Bronchial epithelial cell (primary cell): ENCODE measurements around the gene PRKACB. TPM values are rescaled to one million over a fixed set of nuclear protein-coding genes. Genes with fewer than 3 reads are reported as not detected.

Experiments used
- DNase-seq: peaks from one replicate; pipeline ENCODE4 v3.0.0-alpha.2; 2010; ENCODE audit warnings: low read depth
- FAIRE-seq: peaks from 2 replicates; lab custom pipeline; 2011; peaks lifted over from hg19 to GRCh38; lab: Jason Lieb, UNC
- H3K27me3 ChIP-seq: 2 replicates; pipeline ENCODE4 v1.5.1; 2011; ENCODE audit warnings: low read length; ENCODE audit not compliant: control insufficient read depth, insufficient read depth
- H3K36me3 ChIP-seq: 2 replicates; pipeline ENCODE4 v1.5.1; 2011; ENCODE audit warnings: low read length; ENCODE audit not compliant: control insufficient read depth, insufficient read depth
- H3K4me3 ChIP-seq: 2 replicates; pipeline ENCODE4 v1.5.1; 2011; ENCODE audit warnings: mild to moderate bottlenecking, low read depth, low read length, control low read depth
- total RNA-seq: library from RNA; depleted of rRNA; stranded (reverse); fragments of >200 nt; gene quantifications from 2 replicates; pipeline ENCODE4 v1.2.1, GENCODE V29; 2014
- TF ChIP-seq, protein P1 (sequence below): IDR thresholded peaks from 2 replicates; pipeline ENCODE4 v1.5.1; 2011; ENCODE audit warnings: mild to moderate bottlenecking, moderate library complexity, low read length, control low read depth, inconsistent platforms; ENCODE audit not compliant: insufficient read depth, severe bottlenecking

The PRKACB gene
- total RNA-seq, 1 donor from 2014 or later = 2.1 TPM

DNA sequence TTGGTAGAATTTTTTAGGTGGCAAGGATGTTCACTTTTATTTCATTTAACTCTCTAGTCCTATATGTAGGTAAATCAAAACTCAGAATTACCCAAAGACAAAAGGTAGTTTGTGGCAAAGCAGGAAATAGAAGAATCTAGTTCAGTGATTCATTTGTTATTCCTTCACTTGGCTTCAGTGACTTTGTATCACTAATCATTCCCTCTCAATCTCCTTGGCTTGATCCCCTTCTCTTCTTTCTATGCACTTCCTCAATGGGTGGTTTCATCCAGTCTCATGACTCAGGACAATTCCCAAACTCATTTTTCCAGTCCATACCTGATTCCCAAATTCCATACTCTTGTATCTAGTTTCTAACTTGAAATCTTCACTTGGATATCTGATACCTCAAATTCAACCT lies 64.9 kb downstream of the PRKACB start:
- DNase-seq = peak; percentile 73
- no peak overlapping the region for H3K4me3 ChIP-seq
- no peaks in the 10 kb centered on the region for H3K36me3 ChIP-seq
- FAIRE-seq = no peak
- no peaks in the 10 kb centered on the region for H3K27me3 ChIP-seq
- TF ChIP-seq, protein P1, sequence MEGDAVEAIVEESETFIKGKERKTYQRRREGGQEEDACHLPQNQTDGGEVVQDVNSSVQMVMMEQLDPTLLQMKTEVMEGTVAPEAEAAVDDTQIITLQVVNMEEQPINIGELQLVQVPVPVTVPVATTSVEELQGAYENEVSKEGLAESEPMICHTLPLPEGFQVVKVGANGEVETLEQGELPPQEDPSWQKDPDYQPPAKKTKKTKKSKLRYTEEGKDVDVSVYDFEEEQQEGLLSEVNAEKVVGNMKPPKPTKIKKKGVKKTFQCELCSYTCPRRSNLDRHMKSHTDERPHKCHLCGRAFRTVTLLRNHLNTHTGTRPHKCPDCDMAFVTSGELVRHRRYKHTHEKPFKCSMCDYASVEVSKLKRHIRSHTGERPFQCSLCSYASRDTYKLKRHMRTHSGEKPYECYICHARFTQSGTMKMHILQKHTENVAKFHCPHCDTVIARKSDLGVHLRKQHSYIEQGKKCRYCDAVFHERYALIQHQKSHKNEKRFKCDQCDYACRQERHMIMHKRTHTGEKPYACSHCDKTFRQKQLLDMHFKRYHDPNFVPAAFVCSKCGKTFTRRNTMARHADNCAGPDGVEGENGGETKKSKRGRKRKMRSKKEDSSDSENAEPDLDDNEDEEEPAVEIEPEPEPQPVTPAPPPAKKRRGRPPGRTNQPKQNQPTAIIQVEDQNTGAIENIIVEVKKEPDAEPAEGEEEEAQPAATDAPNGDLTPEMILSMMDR = no peak

DNA sequence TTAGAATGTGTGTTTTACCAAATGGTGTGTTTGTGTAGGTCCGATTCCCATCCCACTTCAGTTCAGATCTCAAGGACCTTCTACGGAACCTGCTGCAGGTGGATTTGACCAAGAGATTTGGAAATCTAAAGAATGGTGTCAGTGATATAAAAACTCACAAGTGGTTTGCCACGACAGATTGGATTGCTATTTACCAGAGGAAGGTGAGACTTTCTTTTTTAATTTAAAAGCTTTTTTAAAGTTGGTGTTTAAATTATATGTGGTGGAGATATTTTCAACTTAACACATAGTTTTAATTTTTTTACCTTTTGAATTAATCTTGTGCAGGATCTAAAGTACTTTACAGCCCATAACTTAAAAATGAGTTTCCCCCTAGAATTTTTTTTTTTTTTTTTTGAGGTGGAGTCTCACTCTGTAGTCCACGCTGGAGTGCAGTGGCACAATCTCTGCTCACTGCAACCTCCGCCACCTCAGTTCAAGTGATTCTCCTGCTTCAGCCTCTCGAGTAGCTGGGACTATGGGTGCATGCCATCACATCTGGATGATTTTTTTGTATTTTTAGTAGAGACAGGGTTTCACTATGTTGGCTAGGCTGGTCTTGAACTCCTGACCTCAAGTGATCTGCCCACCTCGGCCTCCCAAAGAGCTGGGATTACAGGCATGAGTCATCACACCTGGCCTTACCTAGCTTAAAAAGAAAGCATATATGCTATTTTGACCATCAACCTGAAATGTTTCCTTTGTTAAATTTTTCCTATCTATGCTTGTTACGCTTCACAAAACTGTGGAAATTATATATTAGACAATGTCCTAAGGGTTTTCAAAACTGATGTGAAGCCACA lies 70.3 kb downstream of the PRKACB start:
- TF ChIP-seq, protein P1 = no peak
- no peaks in the 10 kb centered on the region for H3K36me3 ChIP-seq
- FAIRE-seq (no peak), DNase-seq (no peak)
- no peak overlapping the region for H3K4me3 ChIP-seq
- no peaks in the 10 kb centered on the region for H3K27me3 ChIP-seq

DNA sequence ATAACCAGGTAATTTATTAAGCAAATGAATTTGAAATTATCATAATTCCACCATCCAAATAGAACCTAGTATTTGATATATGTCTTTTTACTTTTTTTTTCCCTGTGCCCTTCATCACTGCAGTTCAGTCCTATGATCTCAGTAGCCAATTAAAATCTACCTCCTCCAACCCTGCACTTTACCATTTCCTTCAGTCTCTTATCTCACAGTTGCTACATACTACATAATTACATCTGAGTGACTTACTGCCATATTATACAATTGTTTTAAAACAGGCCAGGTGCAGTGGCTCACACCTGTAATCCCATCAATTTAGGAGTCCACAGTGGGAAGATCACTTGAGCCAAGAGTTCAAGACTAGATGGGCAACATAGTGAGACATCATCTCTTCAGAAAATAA lies 73.2 kb downstream of the PRKACB start:
- H3K4me3 ChIP-seq = no peak overlapping the region
- TF ChIP-seq, protein P1 = no peak
- H3K36me3 ChIP-seq = no peaks in the 10 kb centered on the region
- FAIRE-seq (no peak), DNase-seq (no peak)
- H3K27me3 ChIP-seq = no peaks in the 10 kb centered on the region

DNA sequence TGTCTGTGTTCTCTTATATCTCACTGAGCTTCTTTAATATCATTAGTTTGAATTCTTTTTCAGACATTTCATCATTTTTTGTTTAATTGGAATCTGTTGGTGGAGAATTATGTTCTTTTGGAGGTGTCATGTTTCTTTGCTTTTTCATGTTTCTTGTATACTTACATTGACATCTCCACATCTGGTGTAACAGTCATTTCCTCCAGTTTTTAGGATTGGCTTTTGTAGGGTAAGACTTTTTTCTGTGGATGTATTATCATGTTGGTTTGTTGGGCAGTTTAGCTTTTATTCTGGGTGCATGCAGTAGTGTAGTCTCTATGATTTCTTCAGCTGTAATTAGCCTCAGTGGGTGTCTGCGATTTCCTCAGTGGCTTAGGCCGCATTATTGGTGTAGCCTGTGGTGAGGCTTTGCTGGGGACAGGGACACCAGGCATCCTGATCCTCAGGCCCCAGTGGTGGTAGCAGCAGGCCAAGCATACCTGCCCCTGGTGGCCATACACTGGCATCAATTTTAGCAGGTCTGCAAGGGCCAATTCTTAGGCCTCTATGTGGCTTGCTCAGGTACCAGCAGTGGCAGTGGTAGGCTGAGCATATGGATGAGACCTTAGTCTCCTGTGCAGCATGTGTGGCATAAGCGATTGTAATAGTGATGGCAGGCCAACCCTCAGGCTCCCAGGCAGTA lies 79.8 kb downstream of the PRKACB start:
- Histone ChIP-seq H3K4me3 (no peak overlapping the region), H3K36me3 (no peaks in the 10 kb centered on the region), H3K27me3 (no peaks in the 10 kb centered on the region)
- no peak for DNase-seq
- TF ChIP-seq, protein P1 = no peak
- FAIRE-seq = no peak

DNA sequence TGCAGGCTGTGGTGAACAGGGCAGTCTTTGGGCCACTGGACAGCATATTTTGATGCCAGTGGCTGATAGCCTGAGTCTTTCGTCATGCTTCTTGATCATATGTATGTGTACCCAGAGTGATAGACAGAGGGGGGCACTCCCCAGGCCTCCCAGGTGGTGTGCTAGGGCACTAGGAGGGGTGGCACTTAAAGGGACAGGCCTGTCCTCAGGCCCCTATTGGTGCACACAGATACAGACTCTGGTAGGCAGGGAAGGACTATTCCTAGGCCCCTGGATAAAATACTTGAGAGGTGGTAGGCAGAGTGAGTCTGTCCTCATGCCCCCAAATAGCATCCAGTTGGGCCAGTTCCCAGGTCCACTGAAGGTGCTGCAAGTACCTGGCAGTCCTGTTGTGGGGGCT lies 80.8 kb downstream of the PRKACB start:
- Histone ChIP-seq H3K27me3 (no peaks in the 10 kb centered on the region), H3K4me3 (no peak overlapping the region), H3K36me3 (no peaks in the 10 kb centered on the region)
- TF ChIP-seq, protein P1 = no peak
- FAIRE-seq (no peak), DNase-seq (no peak)
